Right cardiac atrium (tissue), 5 donors: Measurements from ENCODE around the gene ETV1. TPM values are rescaled to one million over a fixed set of nuclear protein-coding genes. Genes with fewer than 3 reads are reported as not detected.

ENCODE experiments used
- ATAC-seq, 2 donors: fragments of 200-7000 bp; cut with Tn5 transposase; one replicate each; pipeline versions ENCODE4 v1.8.0 to v1.9.1; 2020; ENCODE audit warnings: moderate library complexity in 2 of 2, mild to moderate bottlenecking in 1 of 2
- DNase-seq, 3 donors: peaks; one replicate each; pipeline ENCODE4 v3.0.0-alpha.2; 2020
- H3K27ac ChIP-seq: one replicate; pipeline ENCODE4 v1.5.1; 2013; ENCODE audit warnings: mild to moderate bottlenecking, low read length, control low read depth, moderate library complexity
- H3K27me3 ChIP-seq: one replicate; pipeline ENCODE4 v1.6.1; 2013; ENCODE audit not compliant: control insufficient read depth, insufficient read depth
- H3K4me1 ChIP-seq: one replicate; pipeline ENCODE4 v1.6.1; 2013; ENCODE audit warnings: low read length; ENCODE audit not compliant: control insufficient read depth, insufficient read depth
- H3K4me3 ChIP-seq: one replicate; pipeline ENCODE4 v1.5.1; 2013; ENCODE audit warnings: low read length, control low read depth
- H3K9me3 ChIP-seq: one replicate; pipeline ENCODE4 v1.6.1; 2013; ENCODE audit warnings: low read length; ENCODE audit not compliant: control insufficient read depth
- WGBS: extraction: QIAGEN DNeasy Blood & Tissue Kit; methylation state at CpG from one replicate; pipeline ENCODE4 v1.1.7; 2013; 5-methylcytosine and 5-hydroxymethylcytosine counted together
- intact Hi-C, 4 donors: fragments of 100-400 bp; cut with DNase I; formaldehyde crosslinking; loops; one replicate each; pipeline versions ENCODE4 v1.11.0 to v1.14.0; 2022 to 2023
- polyA plus RNA-seq: library from polyadenylated mRNA; stranded (reverse); fragments of 200-250 nt; gene quantifications from one replicate; pipeline ENCODE4 v1.2.3, GENCODE V29; 2013
- total RNA-seq, 4 donors: library from RNA; stranded (reverse); fragmentation: NEBNext Ultra II Directional; extraction: Animal tissue kit (Norgen Biotek cat#: 25700); gene quantifications; one replicate each; pipeline ENCODE4 v1.2.1, GENCODE V29; 2021
- donor health status: healthy with polysubstance abuse.
- donor health status: DM: no; HTN: yes; CAD: no.
- donor health status: DM: no; HTN: no; CAD: no.
- donor health status: DM: no; HTN: yes; CAD: no; lungs with severe emphysema.
- donor health status: DM: yes; HTN: yes; CAD: no.

Gene ETV1
- total and polyA plus RNA-seq, 5 donors = 12.9 to 47.5 (median 36.3) TPM

- H3K27me3 ChIP-seq = no peaks in the 10 kb centered on the region
- DNase-seq (no peak), ATAC-seq (no peak)
- H3K4me1 ChIP-seq = peaks cover 2% of the 10 kb centered on the region
- H3K4me3 ChIP-seq = no peak overlapping the region
- no peaks in the 10 kb centered on the region for H3K9me3 ChIP-seq
- intact Hi-C loops = no loop called here
- 34% methylated on average over 2 of the region's 2 CpGs for WGBS
- H3K27ac ChIP-seq = no peak overlapping the region
Measured at GRCh38 chr7:13850185-13850752, 139.2 kb downstream of the ETV1 start.

GRCh38 chr7:13849163-13849892, 140.1 kb downstream of the ETV1 start:
- no peak for DNase-seq
- Histone ChIP-seq H3K9me3 (no peaks in the 10 kb centered on the region), H3K4me3 (no peak overlapping the region), H3K4me1 (peaks cover 2% of the 10 kb centered on the region), H3K27ac (no peak overlapping the region), H3K27me3 (no peaks in the 10 kb centered on the region)
- peak; percentile 39 to 43 for ATAC-seq
- intact Hi-C loops = no loop called here
- 78% methylated on average over 3 of the region's 3 CpGs for WGBS

- Histone ChIP-seq H3K4me1 (peaks cover 2% of the 10 kb centered on the region), H3K4me3 (no peak overlapping the region), H3K27me3 (no peaks in the 10 kb centered on the region), H3K27ac (no peak overlapping the region), H3K9me3 (no peaks in the 10 kb centered on the region)
- intact Hi-C loops = no loop called here
- DNase-seq (peak in 1 of 3 donors; percentile 37), ATAC-seq (peak in 1 of 2 donors; percentile 11)
- 48% methylated on average over 5 of the region's 5 CpGs for whole genome bisulfite sequencing
Measured at GRCh38 chr7:13848681-13849131, 140.8 kb downstream of the ETV1 start.

- ATAC-seq = no peak
- intact Hi-C loops = no loop called here
Measured at GRCh38 chr7:13846386-13846785, 143.1 kb downstream of the ETV1 start.

GRCh38 chr7:13845601-13846000, 143.9 kb downstream of the ETV1 start:
- WGBS = 61% methylated on average over 3 of the region's 3 CpGs
- Histone ChIP-seq H3K4me1 (peaks cover 2% of the 10 kb centered on the region), H3K4me3 (no peak overlapping the region), H3K27ac (no peak overlapping the region), H3K27me3 (no peaks in the 10 kb centered on the region), H3K9me3 (no peaks in the 10 kb centered on the region)
- intact Hi-C loops = no loop called here
- ATAC-seq = no peak
- DNase-seq = no peak

More at GRCh38 chr7:13846386-13846785, 143.1 kb downstream of the ETV1 start:
- H3K9me3 ChIP-seq = no peaks in the 10 kb centered on the region
- no peak for DNase-seq
- no peak overlapping the region for H3K4me3 ChIP-seq
- 87% methylated on average over 4 of the region's 4 CpGs for WGBS
- H3K27ac ChIP-seq = no peak overlapping the region
- no peaks in the 10 kb centered on the region for H3K27me3 ChIP-seq
- H3K4me1 ChIP-seq = peaks cover 2% of the 10 kb centered on the region

GRCh38 chr7:13844954-13845353, 144.5 kb downstream of the ETV1 start:
- intact Hi-C loops = no loop called here
- H3K9me3 ChIP-seq = no peaks in the 10 kb centered on the region
- 89% methylated on average over 2 of the region's 2 CpGs for WGBS
- no peaks in the 10 kb centered on the region for H3K27me3 ChIP-seq
- ATAC-seq (no peak), DNase-seq (no peak)
- H3K4me3 ChIP-seq = no peak overlapping the region
- H3K4me1 ChIP-seq = peaks cover 2% of the 10 kb centered on the region
- no peak overlapping the region for H3K27ac ChIP-seq

- no peak for ATAC-seq
- H3K27me3 ChIP-seq = no peaks in the 10 kb centered on the region
- no peaks in the 10 kb centered on the region for H3K9me3 ChIP-seq
- no peak overlapping the region for H3K27ac ChIP-seq
- intact Hi-C loops = no loop called here
- 82% methylated on average over 2 of the region's 2 CpGs for WGBS
- no peaks in the 10 kb centered on the region for H3K4me1 ChIP-seq
- DNase-seq = no peak
- H3K4me3 ChIP-seq = no peak overlapping the region
Measured at GRCh38 chr7:13841284-13841683, 148.2 kb downstream of the ETV1 start.
